Stimulated activated naive CD8-positive, alpha-beta T cell treated with anti-CD3 and anti-CD28 coated beads, Interleukin-15, amount 100 ng/mL, for 72 hours (primary cell): ENCODE data around the gene WTIP.

Source experiments
- ATAC-seq: fragments of 150-1000 bp; cut with Tn5 transposase; 2 replicates; pipeline ENCODE4 v1.10.0; 2021; ENCODE audit warnings: mild to moderate bottlenecking, moderate library complexity
- DNase-seq, 2 donors: peaks; one replicate each; pipeline ENCODE4 v3.0.0; 2021 to 2022
- H3K27ac Mint-ChIP-seq, 2 donors: one replicate each; pipeline ENCODE4 v1.8.0; 2022; ENCODE audit warnings: mild to moderate bottlenecking in 2 of 2, mixed read lengths in 2 of 2, moderate library complexity in 2 of 2
- H3K27me3 Mint-ChIP-seq: one replicate; pipeline ENCODE4 v1.8.0; 2022; ENCODE audit warnings: mixed read lengths
- H3K4me1 Mint-ChIP-seq: one replicate; pipeline ENCODE4 v1.8.0; 2022; ENCODE audit warnings: mild to moderate bottlenecking, mixed read lengths
- H3K4me3 Mint-ChIP-seq, 2 donors: one replicate each; pipeline ENCODE4 v1.8.0; 2022; ENCODE audit warnings: mild to moderate bottlenecking in 2 of 2, mixed read lengths in 2 of 2, moderate library complexity in 1 of 2
- H3K9me3 Mint-ChIP-seq, 2 donors: one replicate each; pipeline ENCODE4 v1.8.0; 2022; ENCODE audit warnings: mixed read lengths in 2 of 2

WTIP gene

DNA sequence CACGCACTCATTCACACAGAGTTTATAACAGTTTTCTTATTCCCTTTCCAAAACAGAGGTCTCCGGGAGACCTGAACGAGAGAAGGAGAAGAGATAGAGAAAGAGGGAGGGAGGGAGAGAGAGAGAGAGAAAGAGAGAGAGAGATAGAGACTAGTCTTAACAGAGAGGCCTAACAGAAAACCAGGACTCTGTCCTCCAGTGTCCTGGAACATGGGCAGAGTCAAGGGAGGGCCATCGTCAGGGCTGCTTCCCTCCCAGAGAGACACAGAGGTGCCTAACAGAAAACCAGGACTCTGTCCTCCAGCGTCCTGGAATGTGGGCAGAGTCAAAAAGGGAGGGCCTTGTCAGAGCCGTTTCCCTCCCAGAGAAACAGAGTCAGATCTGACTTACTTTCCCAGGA lies 78.7 kb downstream of the WTIP start:
- ATAC-seq (no peak), DNase-seq (no peak)
- no peak overlapping the region for H3K4me3 Mint-ChIP-seq
- peaks cover 32% of the 10 kb centered on the region for H3K27me3 Mint-ChIP-seq
- H3K27ac Mint-ChIP-seq, result no peak overlapping the region
- H3K4me1 Mint-ChIP-seq, result no peaks in the 10 kb centered on the region
- H3K9me3 Mint-ChIP-seq, result peaks cover 11 to 14% of the 10 kb centered on the region in 2 donors
